Endothelial cell of umbilical vein (primary cell): ENCODE results near the gene CD37. TPM values are rescaled to one million over a fixed set of nuclear protein-coding genes. Genes with fewer than 3 reads are reported as not detected.

ENCODE experiments used
- BruUV-seq: library from RNA; stranded (reverse); fragments of 400-500 nt; replicated peaks from 2 replicates; lab custom pipeline; 2021; lab: Mats Ljungman, UMichigan
- CTCF ChIA-PET: fragments of 300-600, 350-600 bp; sonication (Branson Sonifier 250); formaldehyde crosslinking; loops from one replicate; lab custom pipeline; 2021; ENCODE audit warnings: antibody characterized with exemption, inconsistent platforms; lab: Charles Lee
- POLR2A ChIA-PET: fragments of 300-600, 350-600 bp; sonication (Branson Sonifier 250); formaldehyde crosslinking; loops from one replicate; lab custom pipeline; 2021; ENCODE audit warnings: antibody characterized with exemption, inconsistent platforms; lab: Charles Lee
- DNase-seq: peaks from one replicate; pipeline ENCODE4 v3.0.0-alpha.2; 2011; ENCODE audit warnings: low read depth, low spot score
- FAIRE-seq: peaks from 2 replicates; lab custom pipeline; 2011; peaks lifted over from hg19 to GRCh38; lab: Jason Lieb, UNC
- H2AFZ ChIP-seq: 2 replicates; pipeline ENCODE4 v1.6.0; 2012; ENCODE audit warnings: low read depth, low read length, control low read depth, inconsistent platforms
- H3K27ac ChIP-seq: 2 replicates; pipeline ENCODE4 v1.5.1; 2011; ENCODE audit warnings: low read depth, mild to moderate bottlenecking, control low read depth, low read length, moderate library complexity; ENCODE audit not compliant: insufficient read depth
- H3K27me3 ChIP-seq, 2 experiments: 2 replicates each; pipeline versions ENCODE4 v1.6.0 to v1.6.1; 2011; ENCODE audit warnings: low read length in 2 of 2, mixed read lengths in 1 of 2; ENCODE audit not compliant: control insufficient read depth in 2 of 2, insufficient read depth in 2 of 2
- H3K36me3 ChIP-seq, 2 experiments: 2 replicates in 1 of 2; 3 replicates in 1 of 2; pipeline ENCODE4 v1.5.1; 2011; ENCODE audit warnings: low read length in 2 of 2, mild to moderate bottlenecking in 1 of 2, moderate library complexity in 1 of 2; ENCODE audit not compliant: control insufficient read depth in 2 of 2, insufficient read depth in 2 of 2; ENCODE audit errors: extremely low read depth in 1 of 2
- H3K4me1 ChIP-seq: 3 replicates; pipeline ENCODE4 v1.5.1; 2011; ENCODE audit warnings: mild to moderate bottlenecking, low read length; ENCODE audit not compliant: control insufficient read depth, insufficient read depth; ENCODE audit errors: extremely low read depth
- H3K4me2 ChIP-seq: 2 replicates; pipeline ENCODE4 v1.6.1; 2011; ENCODE audit warnings: low read length, control low read depth, mixed read lengths; ENCODE audit not compliant: insufficient read depth
- H3K4me3 ChIP-seq, 3 experiments: fragments of 200-600 bp in 1 of 3; sonication (generic), shearing (Covaris generic) in 1 of 3; replicated peaks in 1 of 3; 2 replicates each; pipeline ENCODE4 v1.5.1; 2011 to 2016; ENCODE audit warnings: control low read depth in 3 of 3, low read length in 3 of 3, mild to moderate bottlenecking in 2 of 3, inconsistent platforms in 1 of 3, low read depth in 1 of 3, moderate library complexity in 1 of 3; ENCODE audit not compliant: insufficient read depth in 1 of 3
- H3K79me2 ChIP-seq: 2 replicates; pipeline ENCODE4 v1.6.0; 2012; ENCODE audit warnings: low read length, inconsistent platforms; ENCODE audit not compliant: control insufficient read depth, insufficient read depth
- H3K9ac ChIP-seq: replicated peaks from 2 replicates; pipeline ENCODE3; 2011; ENCODE audit warnings: low read length, control low read depth; ENCODE audit not compliant: insufficient read depth; ENCODE audit errors: extremely low read depth
- H3K9me1 ChIP-seq: replicated peaks from 3 replicates; pipeline ENCODE4 v1.6.0; 2011; ENCODE audit warnings: mild to moderate bottlenecking, low read length; ENCODE audit not compliant: control insufficient read depth, insufficient read depth; ENCODE audit errors: extremely low read depth
- H3K9me3 ChIP-seq: replicated peaks from 2 replicates; pipeline ENCODE4 v1.5.1; 2012; ENCODE audit warnings: low read length, inconsistent platforms; ENCODE audit not compliant: control insufficient read depth, insufficient read depth
- H4K20me1 ChIP-seq: replicated peaks from 2 replicates; pipeline ENCODE3; 2011; ENCODE audit warnings: mild to moderate bottlenecking, low read length; ENCODE audit not compliant: control insufficient read depth, insufficient read depth; ENCODE audit errors: extremely low read depth
- EZH2 ChIP-seq: IDR thresholded peaks from 2 replicates; pipeline ENCODE4 v1.6.1; 2012; ENCODE audit warnings: borderline replicate concordance, low read depth, mild to moderate bottlenecking, moderate library complexity, low read length, inconsistent platforms; ENCODE audit not compliant: severe bottlenecking
- FOS ChIP-seq: IDR thresholded peaks from 2 replicates; pipeline ENCODE4 v1.6.1; 2011; ENCODE audit warnings: mild to moderate bottlenecking, low read length, moderate library complexity, borderline replicate concordance; ENCODE audit not compliant: insufficient read depth
- GATA2 ChIP-seq: IDR thresholded peaks from 2 replicates; pipeline ENCODE4 v1.7.0; 2011; ENCODE audit warnings: low read depth, mild to moderate bottlenecking, moderate library complexity, mixed read lengths, low read length; ENCODE audit not compliant: insufficient read length, insufficient read depth
- JUN ChIP-seq: IDR thresholded peaks from 2 replicates; pipeline ENCODE4 v1.6.1; 2011; ENCODE audit warnings: borderline replicate concordance, low read depth; ENCODE audit not compliant: insufficient read length, insufficient read depth
- MYC ChIP-seq: IDR thresholded peaks from one replicate; pipeline ENCODE4 v1.6.1; 2011; ENCODE audit warnings: mild to moderate bottlenecking, low read depth, low read length
- POLR2A ChIP-seq: IDR thresholded peaks from 2 replicates; pipeline ENCODE4 v1.6.1; 2012; ENCODE audit warnings: low read depth, mild to moderate bottlenecking, control low read depth, low read length
- POLR2AphosphoS5 ChIP-seq: IDR thresholded peaks from 2 replicates; pipeline ENCODE4 v1.6.1; 2012; ENCODE audit warnings: low read depth, mild to moderate bottlenecking, control low read depth, low read length, moderate library complexity; ENCODE audit not compliant: insufficient read depth
- dilution Hi-C: fragments of 300-500 bp; cut with MboI; formaldehyde crosslinking; loops from one replicate; pipeline ENCODE4 v1.15.0; 2019; ENCODE audit warnings: low sequenced_read_pairs; ENCODE audit not compliant: extremely low pct_ligation_motif_present
- intact Hi-C: fragments of 100-400 bp; cut with micrococcal nuclease; formaldehyde crosslinking; loops from one replicate; pipeline ENCODE4 v1.10.0; 2022
- polyA plus RNA-seq, 4 experiments: library from polyadenylated mRNA; depleted of rRNA in 3 of 4; stranded (reverse) in 3 of 4; unstranded in 1 of 4; fragments of >200 nt; gene quantifications; 2 replicates each; pipeline versions ENCODE4 v1.2.1 to v1.2.3, GENCODE V29; 2011 to 2012; ENCODE audit warnings: missing spikeins in 1 of 4
- total RNA-seq: library from RNA; stranded (reverse); gene quantifications from 2 replicates; pipeline ENCODE4 v1.2.3, GENCODE V29; 2021
- TF ChIP-seq, protein P1 (sequence below), 2 donors: IDR thresholded peaks; 1 replicate in 1 of 2; 2 replicates in 1 of 2; pipeline ENCODE4 v1.5.1; 2011; ENCODE audit warnings: low read length in 2 of 2, mild to moderate bottlenecking in 2 of 2, moderate library complexity in 2 of 2, control low read depth in 1 of 2, inconsistent platforms in 1 of 2, low read depth in 1 of 2; ENCODE audit not compliant: insufficient read depth in 1 of 2; ENCODE audit errors: extremely low read depth in 1 of 2
- TF ChIP-seq, protein P2 (sequence below): IDR thresholded peaks from 2 replicates; pipeline ENCODE4 v1.6.1; 2011; ENCODE audit not compliant: insufficient read depth, insufficient read length

Gene CD37
- total and polyA plus RNA-seq, 2 donors (not counting 3 experiments of a cell fraction or from before 2014, with no cell fraction given) = not detected

DNA sequence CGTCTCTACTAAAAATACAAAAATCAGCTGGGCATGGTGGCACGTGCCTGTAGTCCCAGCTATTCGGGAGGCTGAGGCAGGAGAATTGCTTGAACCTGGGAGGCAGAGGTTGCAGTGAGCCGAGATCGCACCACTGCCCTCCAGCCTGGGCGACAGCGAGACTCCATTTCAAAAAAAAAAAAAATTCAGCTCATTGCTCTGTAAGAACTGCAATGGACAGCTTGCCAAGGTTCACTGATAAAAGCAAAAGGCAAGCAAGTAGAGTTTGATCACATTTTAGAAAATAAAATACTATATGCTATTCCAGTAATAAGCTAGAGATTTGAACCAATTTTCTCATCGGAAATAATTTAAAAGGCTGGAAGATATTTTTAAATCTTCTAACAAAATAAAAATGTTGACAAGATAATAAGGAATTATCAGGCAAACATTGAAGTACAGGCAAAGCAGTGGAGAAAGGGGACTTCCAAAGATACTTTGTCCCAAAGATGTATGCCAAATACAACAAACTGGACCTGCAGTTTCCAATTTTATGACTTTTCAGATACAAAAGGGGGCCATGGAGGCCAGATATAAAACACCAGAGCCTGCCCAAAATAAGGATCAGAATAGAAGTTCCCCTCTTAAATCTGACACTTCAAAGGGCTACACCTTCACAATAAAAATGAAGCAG, 39.9 kb upstream of the CD37 start:
- H2AFZ ChIP-seq = no peak overlapping the region
- no peak overlapping the region for H3K4me3 ChIP-seq
- no peaks in the 10 kb centered on the region for H3K4me1 ChIP-seq
- BruUV-seq = no TSS peak
- no peak overlapping the region for H3K9ac ChIP-seq
- intact Hi-C loops (no loop called here), dilution Hi-C loops (no loop called here)
- no peaks in the 10 kb centered on the region for H3K36me3 ChIP-seq
- H3K79me2 ChIP-seq = no peaks in the 10 kb centered on the region
- H3K27me3 ChIP-seq = peaks cover 5 to 8% of the 10 kb centered on the region in 2 experiments
- no peak for FAIRE-seq
- ChIA-PET CTCF (interaction anchor here (1.0 to 2.2 kb wide), 3 partner anchors 10 to 22 kb away, joined by 3 to 8 read pairs (median 3); no protein-coding TSS in a partner anchor), POLR2A (no interaction called here)
- H3K4me2 ChIP-seq = no peak overlapping the region
- no peak overlapping the region for H3K27ac ChIP-seq
- no peaks in the 10 kb centered on the region for H4K20me1 ChIP-seq
- no peak for DNase-seq
- no peaks in the 10 kb centered on the region for H3K9me1 ChIP-seq
- TF ChIP-seq GATA2 = no peak
- TF ChIP-seq, protein P1, sequence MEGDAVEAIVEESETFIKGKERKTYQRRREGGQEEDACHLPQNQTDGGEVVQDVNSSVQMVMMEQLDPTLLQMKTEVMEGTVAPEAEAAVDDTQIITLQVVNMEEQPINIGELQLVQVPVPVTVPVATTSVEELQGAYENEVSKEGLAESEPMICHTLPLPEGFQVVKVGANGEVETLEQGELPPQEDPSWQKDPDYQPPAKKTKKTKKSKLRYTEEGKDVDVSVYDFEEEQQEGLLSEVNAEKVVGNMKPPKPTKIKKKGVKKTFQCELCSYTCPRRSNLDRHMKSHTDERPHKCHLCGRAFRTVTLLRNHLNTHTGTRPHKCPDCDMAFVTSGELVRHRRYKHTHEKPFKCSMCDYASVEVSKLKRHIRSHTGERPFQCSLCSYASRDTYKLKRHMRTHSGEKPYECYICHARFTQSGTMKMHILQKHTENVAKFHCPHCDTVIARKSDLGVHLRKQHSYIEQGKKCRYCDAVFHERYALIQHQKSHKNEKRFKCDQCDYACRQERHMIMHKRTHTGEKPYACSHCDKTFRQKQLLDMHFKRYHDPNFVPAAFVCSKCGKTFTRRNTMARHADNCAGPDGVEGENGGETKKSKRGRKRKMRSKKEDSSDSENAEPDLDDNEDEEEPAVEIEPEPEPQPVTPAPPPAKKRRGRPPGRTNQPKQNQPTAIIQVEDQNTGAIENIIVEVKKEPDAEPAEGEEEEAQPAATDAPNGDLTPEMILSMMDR (IDR thresholded peaks at IDR 0.05; ENCODE audit: extremely low read depth in 1 of 2, insufficient read depth in 1 of 2, low read depth in 1 of 2, low read length in 2 of 2) = no peak
- no peak for TF ChIP-seq POLR2AphosphoS5
- TF ChIP-seq, protein P2, sequence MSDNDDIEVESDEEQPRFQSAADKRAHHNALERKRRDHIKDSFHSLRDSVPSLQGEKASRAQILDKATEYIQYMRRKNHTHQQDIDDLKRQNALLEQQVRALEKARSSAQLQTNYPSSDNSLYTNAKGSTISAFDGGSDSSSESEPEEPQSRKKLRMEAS = no peak
- no peak for TF ChIP-seq FOS
- TF ChIP-seq EZH2 = no peak
- no peak for TF ChIP-seq POLR2A
- TF ChIP-seq JUN = no peak
- no peak for TF ChIP-seq MYC
- no peaks in the 10 kb centered on the region for H3K9me3 ChIP-seq
